Effector memory CD4-positive, alpha-beta T cell (primary cell): Measurements from ENCODE around the gene AMOT.

ENCODE experiments used
- DNase-seq, 3 donors: peaks; one replicate each; pipeline ENCODE4 v3.0.0-alpha.2; 2020
- H3K27ac ChIP-seq: 2 replicates; pipeline ENCODE4 v1.7.0; 2013; ENCODE audit warnings: mild to moderate bottlenecking, low read length, moderate library complexity; ENCODE audit not compliant: insufficient read depth, poor library complexity, severe bottlenecking
- H3K27me3 ChIP-seq: replicated peaks from 2 replicates; pipeline ENCODE4 v1.7.0; 2013; ENCODE audit warnings: mild to moderate bottlenecking, low read length; ENCODE audit not compliant: insufficient read depth, control insufficient read depth, poor library complexity, severe bottlenecking
- H3K36me3 ChIP-seq: 2 replicates; pipeline ENCODE4 v1.7.0; 2013; ENCODE audit warnings: mild to moderate bottlenecking, low read length, moderate library complexity; ENCODE audit not compliant: control insufficient read depth, insufficient read depth
- H3K4me1 ChIP-seq: 2 replicates; pipeline ENCODE4 v1.7.0; 2013; ENCODE audit warnings: low read length, mild to moderate bottlenecking; ENCODE audit not compliant: control insufficient read depth, insufficient read depth, poor library complexity, severe bottlenecking
- H3K4me3 ChIP-seq: 2 replicates; pipeline ENCODE4 v1.7.0; 2013; ENCODE audit warnings: low read length, low read depth, mild to moderate bottlenecking; ENCODE audit not compliant: insufficient read depth, poor library complexity, severe bottlenecking
- H3K9me3 ChIP-seq: 2 replicates; pipeline ENCODE4 v1.7.0; 2013; ENCODE audit warnings: mild to moderate bottlenecking, low read length, moderate library complexity; ENCODE audit not compliant: control insufficient read depth

Gene AMOT

GRCh38 chrX:112784692-112785091 lies 55.9 kb downstream of the AMOT start:
- Histone ChIP-seq H3K27ac (no peak overlapping the region), H3K9me3 (no peaks in the 10 kb centered on the region), H3K4me3 (no peak overlapping the region), H3K27me3 (no peaks in the 10 kb centered on the region), H3K36me3 (no peaks in the 10 kb centered on the region), H3K4me1 (no peaks in the 10 kb centered on the region)
- no peak for DNase-seq

- no peaks in the 10 kb centered on the region for H3K27me3 ChIP-seq
- H3K36me3 ChIP-seq = no peaks in the 10 kb centered on the region
- no peaks in the 10 kb centered on the region for H3K4me1 ChIP-seq
- DNase-seq = no peak
- no peak overlapping the region for H3K27ac ChIP-seq
- H3K9me3 ChIP-seq = no peaks in the 10 kb centered on the region
- no peak overlapping the region for H3K4me3 ChIP-seq
These were observed 61.5 kb downstream of the AMOT start for GRCh38 chrX:112779139-112779538.

GRCh38 chrX:112774651-112775293 lies 65.9 kb downstream of the AMOT start:
- Histone ChIP-seq H3K4me3 (no peak overlapping the region), H3K36me3 (no peaks in the 10 kb centered on the region), H3K27ac (no peak overlapping the region), H3K9me3 (no peaks in the 10 kb centered on the region), H3K4me1 (no peaks in the 10 kb centered on the region), H3K27me3 (no peaks in the 10 kb centered on the region)
- no peak for DNase-seq

GRCh38 chrX:112774142-112774541 lies 66.5 kb downstream of the AMOT start:
- Histone ChIP-seq H3K27ac (no peak overlapping the region), H3K4me1 (no peaks in the 10 kb centered on the region), H3K27me3 (no peaks in the 10 kb centered on the region), H3K4me3 (no peak overlapping the region), H3K9me3 (no peaks in the 10 kb centered on the region), H3K36me3 (no peaks in the 10 kb centered on the region)
- DNase-seq = no peak

- Histone ChIP-seq H3K4me1 (no peaks in the 10 kb centered on the region), H3K9me3 (no peaks in the 10 kb centered on the region), H3K4me3 (no peak overlapping the region), H3K27ac (no peak overlapping the region), H3K27me3 (no peaks in the 10 kb centered on the region), H3K36me3 (no peaks in the 10 kb centered on the region)
- DNase-seq = no peak
These were observed 71.6 kb downstream of the AMOT start for GRCh38 chrX:112769034-112769433.

GRCh38 chrX:112768563-112768962 lies 72.1 kb downstream of the AMOT start:
- no peaks in the 10 kb centered on the region for H3K9me3 ChIP-seq
- no peak overlapping the region for H3K27ac ChIP-seq
- H3K4me1 ChIP-seq = no peaks in the 10 kb centered on the region
- H3K27me3 ChIP-seq = no peaks in the 10 kb centered on the region
- H3K4me3 ChIP-seq = no peak overlapping the region
- no peak for DNase-seq
- H3K36me3 ChIP-seq = no peaks in the 10 kb centered on the region

GRCh38 chrX:112766774-112767173 lies 73.9 kb downstream of the AMOT start:
- H3K4me1 ChIP-seq = no peaks in the 10 kb centered on the region

GRCh38 chrX:112761242-112762207 lies 79.1 kb downstream of the AMOT start:
- DNase-seq = no peak
- no peak overlapping the region for H3K27ac ChIP-seq
- H3K36me3 ChIP-seq = no peaks in the 10 kb centered on the region
- no peaks in the 10 kb centered on the region for H3K9me3 ChIP-seq
- no peak overlapping the region for H3K4me3 ChIP-seq
- H3K27me3 ChIP-seq = no peaks in the 10 kb centered on the region
- no peaks in the 10 kb centered on the region for H3K4me1 ChIP-seq

More at GRCh38 chrX:112766774-112767173, 73.9 kb downstream of the AMOT start:
- Histone ChIP-seq H3K36me3 (no peaks in the 10 kb centered on the region), H3K27me3 (no peaks in the 10 kb centered on the region), H3K27ac (no peak overlapping the region), H3K9me3 (no peaks in the 10 kb centered on the region), H3K4me3 (no peak overlapping the region)
- no peak for DNase-seq

GRCh38 chrX:112760697-112761096 lies 79.9 kb downstream of the AMOT start:
- no peaks in the 10 kb centered on the region for H3K9me3 ChIP-seq
- H3K27me3 ChIP-seq = no peaks in the 10 kb centered on the region
- no peak overlapping the region for H3K4me3 ChIP-seq
- DNase-seq = no peak
- H3K4me1 ChIP-seq = no peaks in the 10 kb centered on the region
- no peaks in the 10 kb centered on the region for H3K36me3 ChIP-seq
- no peak overlapping the region for H3K27ac ChIP-seq

GRCh38 chrX:112759966-112760365 lies 80.7 kb downstream of the AMOT start:
- H3K36me3 ChIP-seq = no peaks in the 10 kb centered on the region
- no peaks in the 10 kb centered on the region for H3K9me3 ChIP-seq
- H3K27ac ChIP-seq = no peak overlapping the region
- H3K27me3 ChIP-seq = no peaks in the 10 kb centered on the region
- DNase-seq = no peak
- no peaks in the 10 kb centered on the region for H3K4me1 ChIP-seq
- H3K4me3 ChIP-seq = no peak overlapping the region
